Liver (tissue), 3 donors: ENCODE results near the gene ERICH6.

ENCODE experiments used
- FOXA1 ChIP-seq: IDR thresholded peaks from 2 replicates; pipeline ENCODE4 v1.6.1; 2016; ENCODE audit warnings: antibody characterized with exemption
- SP1 ChIP-seq: IDR thresholded peaks from 2 replicates; pipeline ENCODE4 v1.6.1; 2018; ENCODE audit warnings: antibody characterized with exemption, mild to moderate bottlenecking
- TAF1 ChIP-seq: conservative IDR thresholded peaks from 2 replicates; pipeline ENCODE4 v1.6.1; 2016; ENCODE audit warnings: antibody characterized with exemption, mild to moderate bottlenecking
- YY1 ChIP-seq: IDR thresholded peaks from 2 replicates; pipeline ENCODE4 v1.6.1; 2016; ENCODE audit warnings: antibody characterized with exemption, mild to moderate bottlenecking
- TF ChIP-seq, protein P1 (sequence below): fragments of 150-350 bp; IDR thresholded peaks from 2 replicates; pipeline ENCODE4 v1.5.1; 2017; ENCODE audit warnings: improper control_type of control experiment, low read depth, low read length; ENCODE audit not compliant: missing input control
- TF ChIP-seq, protein P2 (sequence below): IDR thresholded peaks from 2 replicates; pipeline ENCODE4 v1.6.1; 2016; ENCODE audit warnings: antibody characterized with exemption
- TF ChIP-seq, protein P3 (sequence below): IDR thresholded peaks from 2 replicates; pipeline ENCODE4 v1.6.1; 2016; ENCODE audit warnings: antibody characterized with exemption
- TF ChIP-seq, protein P4 (sequence below): IDR thresholded peaks from 2 replicates; pipeline ENCODE4 v1.6.1; 2016; ENCODE audit warnings: antibody characterized with exemption, mild to moderate bottlenecking
- donor health status: healthy.
- donor health status: healthy.

DNA sequence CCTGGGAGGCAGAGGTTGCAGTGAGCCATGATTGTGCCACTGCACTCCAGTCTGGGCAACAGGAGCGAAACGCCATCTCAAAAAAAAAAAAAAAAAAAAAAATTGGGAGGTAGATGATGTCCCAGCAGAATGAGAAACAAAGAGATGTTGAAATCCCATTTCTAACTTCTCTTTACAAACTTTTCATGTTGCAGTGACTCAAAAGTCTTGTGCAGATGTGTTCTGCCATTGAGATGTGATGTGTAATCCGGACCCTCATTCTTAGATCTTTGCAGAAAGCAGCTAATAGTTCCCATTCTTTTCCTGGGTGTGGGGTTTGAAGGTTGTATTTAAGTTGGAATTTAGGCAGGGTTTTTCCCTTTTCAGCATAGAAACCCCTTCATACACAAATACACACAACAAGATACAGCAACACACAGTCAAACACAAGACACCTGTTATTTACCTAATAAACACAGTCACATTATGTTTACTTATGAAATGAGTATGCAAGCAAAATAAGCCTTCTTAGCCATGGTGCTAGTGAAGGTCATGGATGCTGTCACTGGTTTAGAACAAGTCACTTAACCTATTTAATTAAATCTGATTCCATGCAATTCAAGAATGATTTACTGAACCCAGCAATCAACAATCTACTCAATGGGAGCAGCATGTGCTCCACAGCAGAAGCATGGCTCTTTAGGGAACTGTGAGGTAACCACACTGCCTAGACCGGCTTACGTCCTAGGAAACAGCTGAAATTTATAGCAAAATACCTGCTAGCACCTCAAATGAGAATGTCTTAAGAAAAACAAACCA lies 44.4 kb upstream of the ERICH6 start:
- TF ChIP-seq, protein P1, sequence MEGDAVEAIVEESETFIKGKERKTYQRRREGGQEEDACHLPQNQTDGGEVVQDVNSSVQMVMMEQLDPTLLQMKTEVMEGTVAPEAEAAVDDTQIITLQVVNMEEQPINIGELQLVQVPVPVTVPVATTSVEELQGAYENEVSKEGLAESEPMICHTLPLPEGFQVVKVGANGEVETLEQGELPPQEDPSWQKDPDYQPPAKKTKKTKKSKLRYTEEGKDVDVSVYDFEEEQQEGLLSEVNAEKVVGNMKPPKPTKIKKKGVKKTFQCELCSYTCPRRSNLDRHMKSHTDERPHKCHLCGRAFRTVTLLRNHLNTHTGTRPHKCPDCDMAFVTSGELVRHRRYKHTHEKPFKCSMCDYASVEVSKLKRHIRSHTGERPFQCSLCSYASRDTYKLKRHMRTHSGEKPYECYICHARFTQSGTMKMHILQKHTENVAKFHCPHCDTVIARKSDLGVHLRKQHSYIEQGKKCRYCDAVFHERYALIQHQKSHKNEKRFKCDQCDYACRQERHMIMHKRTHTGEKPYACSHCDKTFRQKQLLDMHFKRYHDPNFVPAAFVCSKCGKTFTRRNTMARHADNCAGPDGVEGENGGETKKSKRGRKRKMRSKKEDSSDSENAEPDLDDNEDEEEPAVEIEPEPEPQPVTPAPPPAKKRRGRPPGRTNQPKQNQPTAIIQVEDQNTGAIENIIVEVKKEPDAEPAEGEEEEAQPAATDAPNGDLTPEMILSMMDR, result no peak
- TF ChIP-seq, protein P2, sequence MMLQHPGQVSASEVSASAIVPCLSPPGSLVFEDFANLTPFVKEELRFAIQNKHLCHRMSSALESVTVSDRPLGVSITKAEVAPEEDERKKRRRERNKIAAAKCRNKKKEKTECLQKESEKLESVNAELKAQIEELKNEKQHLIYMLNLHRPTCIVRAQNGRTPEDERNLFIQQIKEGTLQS, result no peak
- no peak for TF ChIP-seq SP1
- peak; percentile 36 for TF ChIP-seq YY1
- no peak for TF ChIP-seq FOXA1
- TF ChIP-seq, protein P3, sequence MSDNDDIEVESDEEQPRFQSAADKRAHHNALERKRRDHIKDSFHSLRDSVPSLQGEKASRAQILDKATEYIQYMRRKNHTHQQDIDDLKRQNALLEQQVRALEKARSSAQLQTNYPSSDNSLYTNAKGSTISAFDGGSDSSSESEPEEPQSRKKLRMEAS, result no peak
- TF ChIP-seq TAF1, result no peak
- TF ChIP-seq, protein P4, sequence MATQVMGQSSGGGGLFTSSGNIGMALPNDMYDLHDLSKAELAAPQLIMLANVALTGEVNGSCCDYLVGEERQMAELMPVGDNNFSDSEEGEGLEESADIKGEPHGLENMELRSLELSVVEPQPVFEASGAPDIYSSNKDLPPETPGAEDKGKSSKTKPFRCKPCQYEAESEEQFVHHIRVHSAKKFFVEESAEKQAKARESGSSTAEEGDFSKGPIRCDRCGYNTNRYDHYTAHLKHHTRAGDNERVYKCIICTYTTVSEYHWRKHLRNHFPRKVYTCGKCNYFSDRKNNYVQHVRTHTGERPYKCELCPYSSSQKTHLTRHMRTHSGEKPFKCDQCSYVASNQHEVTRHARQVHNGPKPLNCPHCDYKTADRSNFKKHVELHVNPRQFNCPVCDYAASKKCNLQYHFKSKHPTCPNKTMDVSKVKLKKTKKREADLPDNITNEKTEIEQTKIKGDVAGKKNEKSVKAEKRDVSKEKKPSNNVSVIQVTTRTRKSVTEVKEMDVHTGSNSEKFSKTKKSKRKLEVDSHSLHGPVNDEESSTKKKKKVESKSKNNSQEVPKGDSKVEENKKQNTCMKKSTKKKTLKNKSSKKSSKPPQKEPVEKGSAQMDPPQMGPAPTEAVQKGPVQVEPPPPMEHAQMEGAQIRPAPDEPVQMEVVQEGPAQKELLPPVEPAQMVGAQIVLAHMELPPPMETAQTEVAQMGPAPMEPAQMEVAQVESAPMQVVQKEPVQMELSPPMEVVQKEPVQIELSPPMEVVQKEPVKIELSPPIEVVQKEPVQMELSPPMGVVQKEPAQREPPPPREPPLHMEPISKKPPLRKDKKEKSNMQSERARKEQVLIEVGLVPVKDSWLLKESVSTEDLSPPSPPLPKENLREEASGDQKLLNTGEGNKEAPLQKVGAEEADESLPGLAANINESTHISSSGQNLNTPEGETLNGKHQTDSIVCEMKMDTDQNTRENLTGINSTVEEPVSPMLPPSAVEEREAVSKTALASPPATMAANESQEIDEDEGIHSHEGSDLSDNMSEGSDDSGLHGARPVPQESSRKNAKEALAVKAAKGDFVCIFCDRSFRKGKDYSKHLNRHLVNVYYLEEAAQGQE, result no peak
